BE2C (cell line): ENCODE measurements around the gene PRELID1.

Experiments used
- DNase-seq: peaks from one replicate; pipeline ENCODE4 v3.0.0-alpha.2; 2020
- H3K27me3 ChIP-seq: fragments of 250-450 bp; sonication (Bioruptor Pico); 2 replicates; pipeline ENCODE4 v1.5.1; 2020; ENCODE audit warnings: mild to moderate bottlenecking
- H3K36me3 ChIP-seq: fragments of 250-450 bp; sonication (Bioruptor Pico); 2 replicates; pipeline ENCODE4 v1.5.1; 2020; ENCODE audit warnings: mild to moderate bottlenecking
- H3K4me1 ChIP-seq: fragments of 250-450 bp; sonication (Bioruptor Pico); 2 replicates; pipeline ENCODE4 v1.5.1; 2020
- H3K4me3 ChIP-seq: 2 replicates; pipeline ENCODE4 v1.5.1; 2011; ENCODE audit warnings: low read depth, low read length
- H3K9me3 ChIP-seq: fragments of 250-450 bp; sonication (Bioruptor Pico); 2 replicates; pipeline ENCODE4 v1.5.1; 2020
- CTCF ChIP-seq: IDR thresholded peaks from 2 replicates; pipeline ENCODE4 v1.5.1; 2012; ENCODE audit warnings: mild to moderate bottlenecking, low read depth, low read length

PRELID1 gene

GRCh38 chr5:177265395-177265794 lies 38.2 kb upstream of the PRELID1 start:
- Histone ChIP-seq H3K36me3 (peaks cover 78% of the 10 kb centered on the region), H3K27me3 (no peaks in the 10 kb centered on the region), H3K4me3 (no peak overlapping the region), H3K4me1 (no peaks in the 10 kb centered on the region), H3K9me3 (no peaks in the 10 kb centered on the region)
- no peak for DNase-seq
- TF ChIP-seq CTCF = no peak

- no peak for TF ChIP-seq CTCF
- H3K9me3 ChIP-seq = no peaks in the 10 kb centered on the region
- peaks cover 72% of the 10 kb centered on the region for H3K36me3 ChIP-seq
- no peaks in the 10 kb centered on the region for H3K4me1 ChIP-seq
- no peak overlapping the region for H3K4me3 ChIP-seq
- DNase-seq = no peak
- H3K27me3 ChIP-seq = no peaks in the 10 kb centered on the region
These were observed 34.2 kb upstream of the PRELID1 start for GRCh38 chr5:177269232-177269895.

GRCh38 chr5:177269976-177270375 lies 33.6 kb upstream of the PRELID1 start:
- no peak for TF ChIP-seq CTCF
- Histone ChIP-seq H3K4me3 (no peak overlapping the region), H3K27me3 (no peaks in the 10 kb centered on the region), H3K9me3 (no peaks in the 10 kb centered on the region), H3K36me3 (peaks cover 74% of the 10 kb centered on the region), H3K4me1 (no peaks in the 10 kb centered on the region)
- DNase-seq = no peak

- Histone ChIP-seq H3K36me3 (peaks cover 75% of the 10 kb centered on the region), H3K4me3 (no peak overlapping the region), H3K27me3 (no peaks in the 10 kb centered on the region), H3K9me3 (no peaks in the 10 kb centered on the region), H3K4me1 (no peaks in the 10 kb centered on the region)
- no peak for TF ChIP-seq CTCF
- no peak for DNase-seq
These were observed 32.9 kb upstream of the PRELID1 start for GRCh38 chr5:177270653-177271052.

GRCh38 chr5:177271113-177271512 lies 32.5 kb upstream of the PRELID1 start:
- no peak for DNase-seq
- no peak overlapping the region for H3K4me3 ChIP-seq
- H3K27me3 ChIP-seq = no peaks in the 10 kb centered on the region
- peaks cover 75% of the 10 kb centered on the region for H3K36me3 ChIP-seq
- H3K9me3 ChIP-seq = no peaks in the 10 kb centered on the region
- H3K4me1 ChIP-seq = no peaks in the 10 kb centered on the region
- no peak for TF ChIP-seq CTCF

GRCh38 chr5:177275883-177276282 lies 27.7 kb upstream of the PRELID1 start:
- no peak for DNase-seq
- Histone ChIP-seq H3K4me3 (no peak overlapping the region), H3K4me1 (no peaks in the 10 kb centered on the region), H3K9me3 (no peaks in the 10 kb centered on the region), H3K36me3 (peaks cover 44% of the 10 kb centered on the region), H3K27me3 (no peaks in the 10 kb centered on the region)
- no peak for TF ChIP-seq CTCF
